ENCODE results near the gene MTG2. TPM values are rescaled to one million over a fixed set of nuclear protein-coding genes. Genes with fewer than 3 reads are reported as not detected.

MTG2 gene
- total and polyA plus RNA-seq, 4 experiments from 2014 or later, result 15.9 to 50.7 (median 36.2) TPM

DNA sequence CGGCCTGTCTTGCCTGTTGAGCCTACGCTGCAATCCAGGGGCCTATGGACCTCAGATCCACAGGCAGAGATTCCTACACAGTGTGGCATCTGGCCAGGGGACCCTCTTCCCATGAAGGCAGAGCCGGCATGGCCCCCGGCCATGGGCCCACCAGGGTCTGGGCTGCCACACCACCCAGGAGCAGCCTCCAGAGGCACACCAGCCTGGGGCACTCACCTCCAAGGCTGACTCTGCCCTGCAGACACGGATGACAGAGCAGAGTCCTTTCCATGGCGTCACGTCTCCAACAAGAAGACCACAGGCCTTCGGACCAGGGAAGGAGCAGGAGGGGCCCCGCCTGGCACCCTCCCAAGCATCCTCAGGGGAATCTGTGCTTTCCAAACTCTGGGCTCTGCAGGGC is 40.7 kb downstream of the MTG2 start:
- no peaks in the 10 kb centered on the region for H3K9me3 ChIP-seq (ENCODE audit: control insufficient read depth in 1 of 2, low read length in 2 of 2)
- intact Hi-C loops (cut with micrococcal nuclease), result no loop called here

DNA sequence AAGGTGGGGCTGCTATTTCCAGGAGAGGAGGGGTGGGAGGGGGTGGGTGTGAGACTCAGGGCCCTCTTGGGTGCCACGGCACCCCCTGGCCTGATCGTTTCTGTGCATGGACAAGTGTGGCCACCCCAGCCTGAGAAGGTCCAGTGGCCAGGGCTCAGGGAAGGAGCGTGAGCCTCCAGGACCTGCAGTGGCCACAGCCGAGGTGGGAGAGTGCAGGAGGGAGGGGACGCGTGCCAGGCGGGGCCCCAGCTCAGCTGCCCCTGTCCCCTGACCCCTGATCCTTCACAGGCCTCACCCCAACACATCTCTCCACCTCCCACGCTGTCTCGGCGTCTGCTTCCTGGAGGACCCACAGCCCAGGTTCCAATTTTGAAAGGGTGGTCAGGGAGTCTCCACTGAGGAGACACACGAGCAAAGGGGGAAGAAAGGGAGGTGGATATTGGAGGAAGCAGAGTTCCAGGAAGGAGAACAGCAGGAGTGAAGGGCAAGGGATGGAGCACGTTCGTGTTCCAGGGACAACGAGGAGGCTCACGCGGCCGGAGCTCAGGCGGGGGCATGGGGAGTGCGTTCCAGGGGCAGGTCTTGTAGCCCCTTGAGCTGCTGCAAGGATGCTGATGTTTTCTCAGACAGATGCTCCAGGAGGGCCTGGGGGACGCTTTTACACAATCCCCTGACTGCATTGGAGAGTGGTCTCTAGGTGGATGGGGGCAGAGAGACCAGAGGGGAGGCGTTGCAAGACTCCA is 41.5 kb downstream of the MTG2 start:
- Mint-ChIP-seq H3K9me3 (no peaks in the 10 kb centered on the region), H3K4me3 (no peak overlapping the region), H3K4me1 (peaks cover 0 to 2% (median under 1%) of the 10 kb centered on the region in 4 donors), H3K27me3 (peaks cover 16 to 19% of the 10 kb centered on the region in 2 donors), H3K36me3 (no peaks in the 10 kb centered on the region), H3K27ac (no peak overlapping the region)
- ChIA-PET CTCF (ENCODE audit: partially characterized antibody) (no interaction called here), POLR2A (ENCODE audit: partially characterized antibody) (no interaction called here)
- Histone ChIP-seq H3K4me3 (ENCODE audit: low read length in 2 of 2) (no peak overlapping the region), H3K27me3 (ENCODE audit: insufficient read depth, low read length) (peaks cover 16% of the 10 kb centered on the region), H3K4me1 (ENCODE audit: insufficient read depth, low read length) (no peaks in the 10 kb centered on the region), H3K36me3 (ENCODE audit: insufficient read depth, low read length) (no peaks in the 10 kb centered on the region), H3K9me3 (ENCODE audit: control insufficient read depth in 1 of 2, low read length in 2 of 2) (no peaks in the 10 kb centered on the region), H3K27ac (ENCODE audit: low read depth, low read length) (no peak overlapping the region)
- DNase-seq, result peak in 1 of 5 donors; percentile 19
- intact Hi-C loops (cut with micrococcal nuclease), result no loop called here

More for the DNA sequence above, 40.7 kb downstream of the MTG2 start:
- Histone ChIP-seq H3K27ac (ENCODE audit: low read depth, low read length) (no peak overlapping the region), H3K27me3 (ENCODE audit: insufficient read depth, low read length) (peaks cover 22% of the 10 kb centered on the region), H3K4me3 (ENCODE audit: low read length in 2 of 2) (no peak overlapping the region), H3K36me3 (ENCODE audit: insufficient read depth, low read length) (no peaks in the 10 kb centered on the region), H3K4me1 (ENCODE audit: insufficient read depth, low read length) (no peaks in the 10 kb centered on the region)
- no peaks in the 10 kb centered on the region for H3K9me3 Mint-ChIP-seq
- DNase-seq, result peak in 1 of 5 donors; percentile 10
- H3K27ac Mint-ChIP-seq, result no peak overlapping the region
- CTCF ChIA-PET (ENCODE audit: partially characterized antibody), result no interaction called here
- H3K27me3 Mint-ChIP-seq, result peaks cover 18 to 23% of the 10 kb centered on the region in 2 donors
- POLR2A ChIA-PET (ENCODE audit: partially characterized antibody), result no interaction called here
- H3K4me1 Mint-ChIP-seq, result peaks cover 0 to 3% (median 2%) of the 10 kb centered on the region in 4 donors
- H3K36me3 Mint-ChIP-seq, result no peaks in the 10 kb centered on the region
- H3K4me3 Mint-ChIP-seq, result no peak overlapping the region

DNA sequence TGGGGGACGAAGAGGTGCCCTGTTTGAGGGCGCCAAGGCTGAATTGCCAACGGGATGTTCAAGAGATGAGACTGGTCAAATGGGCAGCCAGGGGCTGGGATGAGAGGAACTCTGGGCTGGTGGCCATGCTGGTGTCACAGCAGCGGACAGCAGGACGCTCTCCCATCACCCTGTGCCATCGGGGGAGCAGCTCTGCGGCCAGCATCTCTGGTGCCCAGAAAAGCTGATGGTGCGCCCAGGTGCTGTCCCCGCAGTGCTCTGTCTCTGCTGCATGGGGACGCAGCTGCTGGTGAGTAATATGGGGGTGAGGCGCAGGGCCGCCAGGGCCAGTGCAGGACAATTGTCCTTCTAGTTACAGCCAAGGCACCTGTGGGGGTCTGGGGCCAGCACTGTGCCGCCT is 42.2 kb downstream of the MTG2 start:
- H3K27ac ChIP-seq (ENCODE audit: low read depth, low read length), result no peak overlapping the region
- no peaks in the 10 kb centered on the region for H3K36me3 ChIP-seq (ENCODE audit: insufficient read depth, low read length)
- H3K9me3 Mint-ChIP-seq, result no peaks in the 10 kb centered on the region
- H3K4me3 Mint-ChIP-seq, result no peak overlapping the region
- no peaks in the 10 kb centered on the region for H3K9me3 ChIP-seq (ENCODE audit: control insufficient read depth in 1 of 2, low read length in 2 of 2)
- ChIA-PET CTCF (ENCODE audit: partially characterized antibody) (no interaction called here), POLR2A (ENCODE audit: partially characterized antibody) (no interaction called here)
- DNase-seq, result peak in 1 of 5 donors; percentile 24
- H3K27me3 Mint-ChIP-seq, result peaks cover 16 to 19% of the 10 kb centered on the region in 2 donors
- peaks cover 0 to 2% (median under 1%) of the 10 kb centered on the region in 4 donors for H3K4me1 Mint-ChIP-seq
- no peaks in the 10 kb centered on the region for H3K36me3 Mint-ChIP-seq
- peaks cover 14% of the 10 kb centered on the region for H3K27me3 ChIP-seq (ENCODE audit: insufficient read depth, low read length)
- intact Hi-C loops (cut with micrococcal nuclease), result no loop called here
- H3K4me1 ChIP-seq (ENCODE audit: insufficient read depth, low read length), result no peaks in the 10 kb centered on the region
- no peak overlapping the region for H3K27ac Mint-ChIP-seq
- H3K4me3 ChIP-seq (ENCODE audit: low read length in 2 of 2), result no peak overlapping the region

DNA sequence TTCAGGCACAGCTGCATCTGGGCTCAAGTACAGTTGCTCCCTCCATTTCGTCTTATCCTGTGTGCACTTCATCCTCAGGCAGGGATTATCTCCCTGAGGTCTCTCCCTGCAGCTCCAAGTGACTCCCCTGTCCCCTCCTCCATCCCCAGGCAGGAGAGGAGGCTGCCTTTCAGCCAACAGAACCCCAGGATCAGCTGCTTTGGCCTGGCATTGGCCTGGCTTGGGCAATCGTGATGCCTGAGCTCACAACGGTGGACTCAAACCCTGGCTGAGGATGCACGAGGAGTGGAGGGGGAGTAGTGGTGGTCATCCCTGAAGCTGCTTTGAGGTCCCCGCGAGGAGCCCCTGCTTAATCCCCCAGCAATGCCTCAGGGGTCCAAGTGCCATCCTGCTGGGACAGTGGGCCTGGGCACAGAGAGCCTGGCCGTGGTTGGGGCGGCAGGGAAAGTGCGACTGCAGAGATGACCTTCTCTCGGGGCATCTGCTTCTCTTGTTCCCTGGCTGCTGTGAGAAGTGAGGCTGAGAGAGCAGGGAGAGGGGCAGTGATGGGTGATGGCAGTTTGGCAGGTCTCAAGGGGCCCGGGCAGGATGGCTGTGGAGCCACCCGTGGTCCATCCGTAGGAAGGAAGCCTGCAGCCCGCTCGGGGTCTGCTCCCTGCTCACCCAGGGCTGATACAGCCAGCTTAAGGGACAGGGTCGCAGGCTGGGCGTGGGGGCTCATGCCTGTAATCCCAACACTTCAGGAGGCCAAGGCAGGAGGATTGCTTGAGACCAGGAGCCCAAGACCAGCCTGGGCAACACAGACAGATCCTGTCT is 43.2 kb downstream of the MTG2 start:
- Histone ChIP-seq H3K9me3 (ENCODE audit: control insufficient read depth in 1 of 2, low read length in 2 of 2) (no peaks in the 10 kb centered on the region), H3K4me3 (ENCODE audit: low read length in 2 of 2) (no peak overlapping the region), H3K36me3 (ENCODE audit: insufficient read depth, low read length) (no peaks in the 10 kb centered on the region), H3K27ac (ENCODE audit: low read depth, low read length) (no peak overlapping the region), H3K4me1 (ENCODE audit: insufficient read depth, low read length) (no peaks in the 10 kb centered on the region), H3K27me3 (ENCODE audit: insufficient read depth, low read length) (peaks cover 10% of the 10 kb centered on the region)
- H3K4me1 Mint-ChIP-seq, result peaks cover 0 to 2% (median under 1%) of the 10 kb centered on the region in 4 donors
- POLR2A ChIA-PET (ENCODE audit: partially characterized antibody), result no interaction called here
- H3K4me3 Mint-ChIP-seq, result no peak overlapping the region
- no peaks in the 10 kb centered on the region for H3K9me3 Mint-ChIP-seq
- CTCF ChIA-PET (ENCODE audit: partially characterized antibody), result no interaction called here
- no peak for DNase-seq
- intact Hi-C loops (cut with micrococcal nuclease), result no loop called here
- no peak overlapping the region for H3K27ac Mint-ChIP-seq
- H3K27me3 Mint-ChIP-seq, result peaks cover 15 to 18% of the 10 kb centered on the region in 2 donors
- H3K36me3 Mint-ChIP-seq, result no peaks in the 10 kb centered on the region

DNA sequence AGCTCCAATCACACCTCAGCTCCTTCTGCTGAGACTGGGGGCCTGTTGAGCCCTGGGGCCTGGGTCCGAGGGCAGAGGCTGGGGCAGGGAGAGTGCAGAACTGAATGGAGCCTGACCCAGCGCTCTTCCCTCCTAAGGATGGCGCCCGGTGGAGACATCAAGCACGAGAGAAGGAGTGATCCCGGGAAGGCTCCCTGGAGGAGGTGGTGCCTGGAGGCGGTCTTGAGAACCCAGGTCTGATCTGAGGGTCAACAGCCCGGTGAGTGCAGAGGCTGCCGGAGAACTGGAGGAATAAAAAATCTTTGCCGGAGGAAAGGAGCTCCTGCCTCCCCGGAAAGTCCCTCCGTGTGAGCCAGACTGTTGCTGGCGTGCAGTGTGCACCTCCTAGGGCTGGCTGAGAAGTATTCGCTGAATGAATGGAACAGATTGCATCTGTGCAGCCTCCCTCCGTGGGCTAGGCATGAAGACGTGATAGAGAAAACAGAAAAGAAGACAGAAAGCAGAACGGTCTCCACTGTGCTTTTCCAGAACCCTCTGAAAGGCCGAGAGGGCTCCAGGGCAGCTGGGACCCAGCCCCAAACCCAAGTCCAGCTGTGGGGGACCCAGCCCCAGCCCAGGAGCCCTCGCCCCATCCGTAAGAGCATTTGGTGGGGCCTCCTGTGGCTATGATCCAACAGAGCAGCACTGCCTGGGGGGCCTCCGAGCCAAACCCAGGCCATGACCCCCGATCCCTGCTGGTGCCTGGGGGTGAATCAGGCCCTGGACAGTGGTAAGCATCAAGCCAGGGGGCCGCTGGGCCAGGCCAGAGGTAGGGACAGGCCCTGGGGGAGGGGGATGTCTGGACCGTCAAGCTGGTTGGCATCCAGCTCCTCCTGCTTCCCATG is 44.1 kb downstream of the MTG2 start:
- peaks cover 2% of the 10 kb centered on the region for H3K27me3 ChIP-seq (ENCODE audit: insufficient read depth, low read length)
- intact Hi-C loops (cut with micrococcal nuclease), result no loop called here

GRCh38 chr20:62227591-62227976 is 44.8 kb downstream of the MTG2 start:
- DNase-seq, result no peak
- Mint-ChIP-seq H3K9me3 (no peaks in the 10 kb centered on the region), H3K36me3 (no peaks in the 10 kb centered on the region), H3K27ac (no peak overlapping the region), H3K27me3 (peaks cover 7 to 15% of the 10 kb centered on the region in 2 donors), H3K4me1 (peaks cover 0 to 2% (median 0%) of the 10 kb centered on the region in 4 donors), H3K4me3 (no peak overlapping the region)
- Histone ChIP-seq H3K36me3 (ENCODE audit: insufficient read depth, low read length) (no peaks in the 10 kb centered on the region), H3K9me3 (ENCODE audit: control insufficient read depth in 1 of 2, low read length in 2 of 2) (no peaks in the 10 kb centered on the region), H3K4me1 (ENCODE audit: insufficient read depth, low read length) (no peaks in the 10 kb centered on the region), H3K4me3 (ENCODE audit: low read length in 2 of 2) (no peak overlapping the region), H3K27ac (ENCODE audit: low read depth, low read length) (no peak overlapping the region), H3K27me3 (ENCODE audit: insufficient read depth, low read length) (no peaks in the 10 kb centered on the region)
- ChIA-PET CTCF (ENCODE audit: partially characterized antibody) (no interaction called here), POLR2A (ENCODE audit: partially characterized antibody) (no interaction called here)
- intact Hi-C loops (cut with micrococcal nuclease), result no loop called here

More for the DNA sequence above, 44.1 kb downstream of the MTG2 start:
- no peak overlapping the region for H3K27ac ChIP-seq (ENCODE audit: low read depth, low read length)
- no peak overlapping the region for H3K4me3 ChIP-seq (ENCODE audit: low read length in 2 of 2)
- no peaks in the 10 kb centered on the region for H3K36me3 ChIP-seq (ENCODE audit: insufficient read depth, low read length)
- peaks cover 7 to 15% of the 10 kb centered on the region in 2 donors for H3K27me3 Mint-ChIP-seq
- no peaks in the 10 kb centered on the region for H3K9me3 Mint-ChIP-seq
- peak overlapping the region in 1 of 7 donors; percentile 30 for H3K27ac Mint-ChIP-seq
- no peaks in the 10 kb centered on the region for H3K36me3 Mint-ChIP-seq
- no peak overlapping the region for H3K4me3 Mint-ChIP-seq
- peak in 1 of 5 donors; percentile 14 for DNase-seq
- no peaks in the 10 kb centered on the region for H3K9me3 ChIP-seq (ENCODE audit: control insufficient read depth in 1 of 2, low read length in 2 of 2)
- no peaks in the 10 kb centered on the region for H3K4me1 ChIP-seq (ENCODE audit: insufficient read depth, low read length)
- H3K4me1 Mint-ChIP-seq, result peaks cover 0 to 2% (median 0%) of the 10 kb centered on the region in 4 donors
- POLR2A ChIA-PET (ENCODE audit: partially characterized antibody), result no interaction called here
- CTCF ChIA-PET (ENCODE audit: partially characterized antibody), result no interaction called here

All from CD4-positive, alpha-beta memory T cell (primary cell).